ENCODE data around the gene SURF2.

SURF2 gene

GRCh38 chr9:133354766-133355165 lies 1.6 kb upstream of the SURF2 start:
- H3K9ac ChIP-seq, result no peak overlapping the region; the same call in 1 of the 2 replicates
- no peak overlapping the region; the same call in 1 of the 2 replicates for H3K27ac ChIP-seq
- peaks cover 19% of the 10 kb centered on the region for H3K36me3 ChIP-seq (ENCODE audit: insufficient read depth)
- H3K27me3 ChIP-seq (ENCODE audit: insufficient read depth, low read depth), result no peaks in the 10 kb centered on the region
- H3K4me2 ChIP-seq, result peak overlapping the region; percentile 70; the same call in 1 of the 2 replicates
- peaks cover 24% of the 10 kb centered on the region; the same call in 1 of the 2 replicates for H3K79me2 ChIP-seq (ENCODE audit: insufficient read depth, low read depth)
- TF ChIP-seq CTCF (conservative IDR thresholded peaks at IDR 0.05; ENCODE audit: low read depth, low read length), result no peak
- H2AFZ ChIP-seq (ENCODE audit: low read depth), result no peak overlapping the region
- peaks cover 7% of the 10 kb centered on the region; the same call in 1 of the 2 replicates for H4K20me1 ChIP-seq (ENCODE audit: insufficient read depth)
- peaks cover 27% of the 10 kb centered on the region for H3K4me1 ChIP-seq (ENCODE audit: low read depth, poor library complexity, severe bottlenecking)
- no peak overlapping the region for H3K4me3 ChIP-seq (IDR thresholded peaks at IDR 0.05; ENCODE audit: insufficient read depth, low read depth, low read length)

DNA sequence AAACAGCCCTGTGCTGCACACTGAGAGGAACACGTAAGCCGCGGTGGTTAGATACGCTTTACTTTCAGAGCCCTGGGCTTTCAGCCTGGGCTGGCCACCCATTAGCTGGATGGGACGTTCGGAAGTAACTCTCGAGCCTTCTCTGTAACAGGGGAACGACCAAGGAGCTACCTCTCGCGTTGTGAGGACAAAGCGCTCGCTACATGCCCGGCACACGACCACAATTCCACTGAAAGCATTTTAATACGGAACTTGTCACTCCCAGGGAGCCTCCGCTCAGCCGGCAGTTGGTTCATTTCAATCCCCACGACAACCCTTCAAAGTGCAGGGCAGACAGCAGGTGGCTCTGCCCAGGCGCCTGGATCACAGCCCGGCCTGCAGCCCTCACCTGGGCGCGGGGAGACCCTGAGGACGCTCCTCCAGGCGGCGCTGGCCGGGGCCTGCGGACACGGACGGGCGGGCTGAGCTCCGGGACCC lies 431 bp upstream of the SURF2 start:
- Histone ChIP-seq H3K36me3 (ENCODE audit: insufficient read depth) (peaks cover 8% of the 10 kb centered on the region), H4K20me1 (ENCODE audit: insufficient read depth) (peaks cover 2% of the 10 kb centered on the region; the same call in 1 of the 2 replicates), H3K4me2 (peak overlapping the region; percentile 70), H3K27me3 (ENCODE audit: insufficient read depth, low read depth) (no peaks in the 10 kb centered on the region), H3K4me3 (IDR thresholded peaks at IDR 0.05; ENCODE audit: insufficient read depth, low read depth, low read length) (no peak overlapping the region), H2AFZ (ENCODE audit: low read depth) (peak overlapping the region; percentile 14; the same call in 1 of the 2 replicates), H3K9ac (peak overlapping the region; percentile 50; the same call in 1 of the 2 replicates), H3K27ac (peak overlapping the region; percentile 53), H3K79me2 (ENCODE audit: insufficient read depth, low read depth) (peaks cover 24% of the 10 kb centered on the region; the same call in 1 of the 2 replicates), H3K4me1 (ENCODE audit: low read depth, poor library complexity, severe bottlenecking) (peaks cover 21% of the 10 kb centered on the region)
- TF ChIP-seq CTCF (conservative IDR thresholded peaks at IDR 0.05; ENCODE audit: low read depth, low read length), result no peak

- H3K79me2 ChIP-seq (ENCODE audit: insufficient read depth, low read depth), result peaks cover 24% of the 10 kb centered on the region; the same call in 1 of the 2 replicates
Measured at GRCh38 chr9:133357656-133358055, 1.3 kb downstream of the SURF2 start.

DNA sequence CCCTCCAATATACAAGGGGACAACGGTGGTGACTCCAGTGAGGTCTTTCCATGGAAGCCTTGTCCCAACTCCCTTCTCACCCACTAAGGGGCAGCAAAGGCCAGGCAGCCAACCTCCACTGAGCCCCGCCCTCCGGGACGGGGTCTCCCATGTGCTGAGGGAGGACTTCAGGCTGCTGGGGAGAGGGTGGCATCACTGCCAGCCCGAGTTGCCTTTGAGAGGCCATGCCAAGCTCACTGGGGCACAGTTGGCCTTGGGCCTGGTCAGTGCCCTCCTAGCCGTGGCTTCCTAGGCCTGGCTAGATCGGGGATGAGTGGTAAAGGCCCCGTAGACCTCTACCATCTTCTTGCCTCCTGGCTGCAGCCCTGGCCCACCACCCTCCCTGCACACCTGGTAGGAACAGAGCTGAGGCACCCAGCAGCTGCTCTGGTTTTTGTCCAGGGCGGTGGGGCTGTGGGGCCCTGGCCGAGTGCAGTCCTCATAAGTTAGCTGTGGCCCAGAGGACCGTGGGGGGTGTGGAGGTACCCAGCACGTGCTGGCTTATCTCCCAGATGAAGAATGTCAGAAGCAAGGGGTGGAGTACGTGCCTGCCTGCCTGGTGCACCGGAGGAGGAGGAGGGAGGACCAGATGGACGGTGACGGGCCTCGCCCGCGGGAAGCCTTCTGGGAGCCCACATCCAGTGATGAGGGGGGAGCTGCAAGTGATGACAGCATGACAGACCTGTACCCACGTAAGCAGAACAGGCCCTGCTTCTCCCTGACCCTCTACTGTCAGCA lies 3.2 kb downstream of the SURF2 start:
- Histone ChIP-seq H3K9ac (no peak overlapping the region), H3K4me1 (ENCODE audit: low read depth, poor library complexity, severe bottlenecking) (peaks cover 18% of the 10 kb centered on the region), H4K20me1 (ENCODE audit: insufficient read depth) (no peaks in the 10 kb centered on the region), H3K27me3 (ENCODE audit: insufficient read depth, low read depth) (no peaks in the 10 kb centered on the region), H3K4me3 (IDR thresholded peaks at IDR 0.05; ENCODE audit: insufficient read depth, low read depth, low read length) (no peak overlapping the region), H3K79me2 (ENCODE audit: insufficient read depth, low read depth) (peaks cover 18% of the 10 kb centered on the region; the same call in 1 of the 2 replicates), H3K4me2 (no peak overlapping the region), H3K36me3 (ENCODE audit: insufficient read depth) (no peaks in the 10 kb centered on the region; the same call in 1 of the 2 replicates), H2AFZ (ENCODE audit: low read depth) (no peak overlapping the region), H3K27ac (no peak overlapping the region)
- TF ChIP-seq CTCF (conservative IDR thresholded peaks at IDR 0.05; ENCODE audit: low read depth, low read length), result no peak

More at GRCh38 chr9:133357656-133358055, 1.3 kb downstream of the SURF2 start:
- Histone ChIP-seq H3K27ac (no peak overlapping the region), H4K20me1 (ENCODE audit: insufficient read depth) (no peaks in the 10 kb centered on the region), H3K9ac (no peak overlapping the region), H3K4me2 (peak overlapping the region; percentile 95; the same call in 1 of the 2 replicates), H3K4me3 (IDR thresholded peaks at IDR 0.05; ENCODE audit: insufficient read depth, low read depth, low read length) (no peak overlapping the region), H3K4me1 (ENCODE audit: low read depth, poor library complexity, severe bottlenecking) (peaks cover 19% of the 10 kb centered on the region), H2AFZ (ENCODE audit: low read depth) (no peak overlapping the region), H3K27me3 (ENCODE audit: insufficient read depth, low read depth) (no peaks in the 10 kb centered on the region), H3K36me3 (ENCODE audit: insufficient read depth) (no peaks in the 10 kb centered on the region)
- TF ChIP-seq CTCF (conservative IDR thresholded peaks at IDR 0.05; ENCODE audit: low read depth, low read length), result no peak
